ENCODE data around the gene EML1.
"Not testable (repeated sequence)": the region's sequence is repeated elsewhere in the genome, so short reads cannot be mapped to it uniquely, and the experiment has no call there.

Gene EML1

DNA sequence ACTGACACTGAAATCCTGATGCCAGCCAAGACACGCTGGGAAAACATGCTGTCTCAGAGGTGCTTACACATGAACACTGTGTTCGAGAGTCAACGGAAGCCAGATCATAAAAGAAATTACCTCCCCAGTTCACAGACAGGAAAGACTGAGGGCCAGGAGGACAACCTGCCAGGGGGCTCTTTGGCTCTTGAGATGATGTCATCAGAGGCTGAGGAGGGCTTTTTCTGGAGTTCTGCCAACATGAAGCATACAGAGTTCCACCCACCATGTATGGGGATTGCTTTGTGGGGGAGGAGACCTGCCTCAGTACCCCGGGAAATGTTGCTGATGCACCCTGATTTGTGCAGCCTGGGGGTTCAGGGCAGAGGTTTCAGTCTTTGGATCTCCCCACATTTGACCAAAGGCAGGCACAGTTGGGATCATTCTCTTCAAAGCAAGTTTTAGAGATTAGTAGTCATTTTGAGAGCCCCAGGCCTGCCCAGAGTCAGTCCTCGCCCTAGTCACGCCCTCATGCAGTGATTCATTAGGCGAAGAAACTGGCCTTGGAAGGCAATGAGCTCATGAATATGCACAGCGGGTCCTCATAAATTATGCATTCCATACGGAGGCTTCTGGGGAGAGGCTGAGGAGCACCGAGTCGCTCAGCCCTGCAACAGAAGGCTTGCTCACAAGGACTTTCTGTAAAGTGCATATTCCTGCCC, 34.9 kb upstream of the EML1 start:
- no peak for DNase-seq (ENCODE audit: low spot score)
- TF ChIP-seq, protein P1, sequence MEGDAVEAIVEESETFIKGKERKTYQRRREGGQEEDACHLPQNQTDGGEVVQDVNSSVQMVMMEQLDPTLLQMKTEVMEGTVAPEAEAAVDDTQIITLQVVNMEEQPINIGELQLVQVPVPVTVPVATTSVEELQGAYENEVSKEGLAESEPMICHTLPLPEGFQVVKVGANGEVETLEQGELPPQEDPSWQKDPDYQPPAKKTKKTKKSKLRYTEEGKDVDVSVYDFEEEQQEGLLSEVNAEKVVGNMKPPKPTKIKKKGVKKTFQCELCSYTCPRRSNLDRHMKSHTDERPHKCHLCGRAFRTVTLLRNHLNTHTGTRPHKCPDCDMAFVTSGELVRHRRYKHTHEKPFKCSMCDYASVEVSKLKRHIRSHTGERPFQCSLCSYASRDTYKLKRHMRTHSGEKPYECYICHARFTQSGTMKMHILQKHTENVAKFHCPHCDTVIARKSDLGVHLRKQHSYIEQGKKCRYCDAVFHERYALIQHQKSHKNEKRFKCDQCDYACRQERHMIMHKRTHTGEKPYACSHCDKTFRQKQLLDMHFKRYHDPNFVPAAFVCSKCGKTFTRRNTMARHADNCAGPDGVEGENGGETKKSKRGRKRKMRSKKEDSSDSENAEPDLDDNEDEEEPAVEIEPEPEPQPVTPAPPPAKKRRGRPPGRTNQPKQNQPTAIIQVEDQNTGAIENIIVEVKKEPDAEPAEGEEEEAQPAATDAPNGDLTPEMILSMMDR (IDR thresholded peaks at IDR 0.05; ENCODE audit: extremely low read depth, missing control alignments): no peak

DNA sequence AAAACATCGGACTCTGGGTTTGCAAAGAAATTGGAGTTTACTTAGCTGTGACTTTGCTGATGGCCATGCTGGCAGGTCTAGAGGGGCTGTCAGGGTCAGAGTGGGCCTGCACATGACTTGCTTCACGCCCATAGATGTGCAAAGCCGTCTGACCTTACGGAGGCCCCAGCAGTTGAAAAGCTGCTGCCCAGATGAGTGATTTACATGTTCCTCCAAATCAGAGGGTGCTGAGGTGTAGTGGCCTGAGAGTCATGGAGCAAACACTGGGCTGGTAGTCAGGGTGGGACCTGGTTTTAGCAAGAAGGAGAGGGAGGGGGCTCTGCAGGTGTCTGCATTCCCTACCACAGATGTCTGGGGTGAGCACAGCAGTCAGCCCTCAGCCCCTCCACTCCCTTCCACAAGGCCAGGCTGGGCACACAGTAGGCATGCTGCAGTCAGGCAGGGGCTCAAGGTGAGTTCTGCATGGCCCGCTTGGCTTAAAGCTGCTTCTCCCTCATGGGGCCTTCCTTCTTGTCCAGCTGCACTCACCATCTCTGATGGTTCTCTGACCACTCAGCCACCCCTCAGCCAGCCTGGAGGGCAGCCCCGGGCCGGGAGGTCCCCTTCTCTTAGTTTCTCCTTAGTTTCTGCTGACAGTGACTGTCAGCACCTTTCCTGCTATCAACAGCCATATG, 34.2 kb upstream of the EML1 start:
- TF ChIP-seq, protein P1 (IDR thresholded peaks at IDR 0.05; ENCODE audit: extremely low read depth, missing control alignments): no peak
- DNase-seq (ENCODE audit: low spot score): no peak

DNA sequence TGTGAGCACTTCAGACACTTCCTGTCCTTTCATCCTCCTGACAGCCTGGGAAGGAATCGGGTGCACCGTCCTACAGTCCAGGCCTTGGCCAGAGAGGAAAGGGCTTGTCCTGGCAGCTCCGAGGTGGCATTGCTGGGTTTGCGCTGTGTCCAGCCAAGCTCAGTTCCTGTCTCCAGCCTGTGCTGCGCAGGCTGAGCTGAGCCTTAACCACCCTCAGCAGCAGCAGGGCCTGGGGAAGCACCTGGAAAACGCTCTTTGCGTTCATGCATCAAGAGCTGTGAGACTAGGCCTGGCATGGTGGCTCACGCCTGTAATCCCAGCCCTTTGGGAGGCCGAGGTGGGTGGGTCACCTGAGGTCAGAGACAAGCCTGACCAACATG, 33.7 kb upstream of the EML1 start:
- TF ChIP-seq, protein P1 (IDR thresholded peaks at IDR 0.05; ENCODE audit: extremely low read depth, missing control alignments): no peak
- no peak for DNase-seq (ENCODE audit: low spot score)

DNA sequence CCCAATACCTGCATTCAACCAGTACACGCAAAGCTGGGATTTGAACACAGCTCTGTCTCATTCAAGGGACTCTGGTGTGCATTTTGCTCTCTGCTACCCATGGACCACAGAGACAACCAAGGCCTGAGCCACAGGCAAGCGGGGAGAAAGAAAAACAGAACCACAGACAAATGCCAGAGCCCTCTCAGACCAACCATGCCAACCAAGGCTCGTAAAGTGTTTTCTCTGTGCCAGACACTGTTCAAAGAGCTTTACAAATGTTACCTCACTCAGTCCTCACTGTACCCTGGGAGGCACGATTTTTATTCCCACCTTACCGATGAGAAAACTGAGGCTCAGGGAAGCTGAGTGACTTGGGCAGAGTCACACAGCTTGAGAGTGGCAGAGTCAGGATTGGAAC, 32.4 kb upstream of the EML1 start:
- DNase-seq (ENCODE audit: low spot score): no peak
- TF ChIP-seq, protein P1 (IDR thresholded peaks at IDR 0.05; ENCODE audit: extremely low read depth, missing control alignments): no peak

DNA sequence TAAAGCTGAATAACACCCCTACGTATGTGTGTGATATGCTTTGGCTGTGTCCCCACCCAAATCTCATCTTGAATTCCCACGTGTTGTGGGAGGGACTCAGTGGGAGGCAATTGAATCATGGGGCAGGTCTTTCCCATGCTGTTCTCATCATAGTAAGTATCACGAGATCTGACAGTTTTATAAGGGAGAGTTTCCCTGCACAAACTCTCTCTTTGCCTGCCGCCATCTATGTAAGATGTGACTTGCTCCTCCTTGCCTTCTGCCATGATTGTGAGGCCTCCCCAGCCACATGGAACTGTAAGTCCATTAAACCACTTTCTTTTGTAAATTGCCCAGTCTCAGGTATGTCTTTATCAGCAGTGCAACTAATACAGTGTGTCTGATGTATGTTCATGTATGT, 30.3 kb upstream of the EML1 start:
- not testable (repeated sequence) for DNase-seq (ENCODE audit: low spot score)

DNA sequence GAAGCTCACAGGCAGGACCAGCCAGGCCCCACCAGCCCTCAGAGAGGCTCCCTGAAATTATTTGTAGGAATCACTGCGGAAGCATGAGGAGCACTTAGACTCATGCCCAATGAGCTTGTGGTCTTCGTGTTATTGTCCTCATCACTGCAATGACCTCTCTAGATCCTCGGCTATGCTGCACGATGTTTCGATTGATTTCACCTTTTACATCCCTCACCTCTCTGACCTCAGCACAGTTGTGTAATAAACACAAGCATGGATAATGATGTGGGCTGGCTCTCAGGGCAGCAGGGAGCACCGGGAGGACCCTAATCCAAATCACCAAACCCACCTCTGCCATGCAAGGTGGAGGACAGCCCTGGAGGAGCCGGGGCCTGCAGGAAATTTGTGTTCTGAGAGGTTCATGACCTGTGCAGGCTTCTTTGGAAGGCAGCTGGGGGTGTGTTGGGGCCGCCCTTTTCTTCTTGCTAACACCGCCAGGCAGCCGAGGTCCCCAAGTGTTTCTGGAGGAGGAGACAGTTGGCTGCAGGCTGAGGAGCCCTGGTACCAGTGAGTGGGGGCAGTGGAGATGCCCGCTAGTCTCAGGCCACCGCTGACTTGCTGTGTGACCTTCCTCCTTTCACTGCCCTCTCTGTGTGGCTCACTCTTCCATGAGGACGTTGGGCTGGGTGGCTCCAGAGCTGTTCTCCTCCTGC, 29.5 kb upstream of the EML1 start:
- DNase-seq (ENCODE audit: low spot score): no peak
- TF ChIP-seq, protein P1 (IDR thresholded peaks at IDR 0.05; ENCODE audit: extremely low read depth, missing control alignments): no peak

DNA sequence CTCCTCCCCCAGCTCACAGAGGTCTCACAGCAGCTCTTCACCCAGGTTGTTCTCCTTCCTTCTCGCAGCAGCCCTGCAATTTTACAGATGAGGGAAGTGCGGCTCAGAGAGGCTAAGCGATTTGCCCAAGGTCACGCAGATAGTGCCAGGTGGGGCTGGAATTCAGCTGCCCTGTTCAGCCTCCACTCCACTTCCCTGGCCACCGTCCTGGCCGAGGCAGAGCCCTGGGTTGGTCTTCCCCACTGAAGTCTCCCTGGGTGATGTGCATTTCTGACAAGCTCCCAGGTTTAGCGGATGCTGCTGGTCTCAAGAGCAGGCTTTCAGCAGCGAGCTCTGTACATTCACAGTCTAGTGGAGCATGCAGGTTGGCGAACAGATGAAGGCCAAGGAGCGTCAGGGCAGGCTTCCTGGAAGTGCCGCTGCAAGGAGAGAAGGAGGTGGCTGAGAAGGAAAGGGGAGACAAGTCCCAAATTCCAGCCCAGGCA, 28.9 kb upstream of the EML1 start:
- DNase-seq (ENCODE audit: low spot score): no peak

More for the DNA sequence above, 28.9 kb upstream of the EML1 start:
- TF ChIP-seq, protein P1 (IDR thresholded peaks at IDR 0.05; ENCODE audit: extremely low read depth, missing control alignments): no peak

All from GM20000 (cell line).